HuH-7 (cell line): Measurements from ENCODE around the gene DHX34.
"Not testable (repeated sequence)": the region's sequence is repeated elsewhere in the genome, so short reads cannot be mapped to it uniquely, and the experiment has no call there.

Experiments used
- DNase-seq: peaks from one replicate; pipeline ENCODE4 v3.0.0; 2011; ENCODE audit warnings: low spot score

DHX34 gene

GRCh38 chr19:47389150-47389556 lies 40.0 kb downstream of the DHX34 start:
- DNase-seq, result no peak

GRCh38 chr19:47390533-47391488 lies 41.7 kb downstream of the DHX34 start:
- no peak for DNase-seq

GRCh38 chr19:47391510-47392223 lies 42.6 kb downstream of the DHX34 start:
- peak; percentile 64 for DNase-seq

- no peak for DNase-seq
Observed at GRCh38 chr19:47398707-47399597, 49.8 kb downstream of the DHX34 start.

GRCh38 chr19:47402504-47402903 lies 53.4 kb downstream of the DHX34 start:
- DNase-seq, result no peak

- no peak for DNase-seq
Observed at GRCh38 chr19:47404334-47405196, 55.5 kb downstream of the DHX34 start.

GRCh38 chr19:47405197-47405550 lies 56.1 kb downstream of the DHX34 start:
- DNase-seq, result no peak

GRCh38 chr19:47405854-47406417 lies 56.8 kb downstream of the DHX34 start:
- no peak for DNase-seq

GRCh38 chr19:47406711-47407416 lies 57.7 kb downstream of the DHX34 start:
- DNase-seq, result no peak

GRCh38 chr19:47407417-47407774 lies 58.3 kb downstream of the DHX34 start:
- DNase-seq, result no peak

GRCh38 chr19:47408156-47408938 lies 59.2 kb downstream of the DHX34 start:
- DNase-seq, result no peak

- no peak for DNase-seq
Observed at GRCh38 chr19:47411101-47411500, 62.0 kb downstream of the DHX34 start.

- DNase-seq, result not testable (repeated sequence)
Observed at GRCh38 chr19:47411696-47412095, 62.6 kb downstream of the DHX34 start.

- DNase-seq, result no peak
Observed at GRCh38 chr19:47413941-47414340, 64.8 kb downstream of the DHX34 start.

- DNase-seq, result peak; percentile 78
Observed at GRCh38 chr19:47414469-47414868, 65.4 kb downstream of the DHX34 start.

- DNase-seq, result no peak
Observed at GRCh38 chr19:47415953-47416642, 67.0 kb downstream of the DHX34 start.

- no peak for DNase-seq
Observed at GRCh38 chr19:47416643-47416985, 67.5 kb downstream of the DHX34 start.

- no peak for DNase-seq
Observed at GRCh38 chr19:47417107-47417745, 68.1 kb downstream of the DHX34 start.
